B cell (primary cell): ENCODE results near the gene ANKRD34A. TPM values are rescaled to one million over a fixed set of nuclear protein-coding genes. Genes with fewer than 3 reads are reported as not detected.

Experiments
- ATAC-seq: fragments of 200-7000 bp; cut with Tn5 transposase; one replicate; pipeline ENCODE4 v1.10.0; 2021; ENCODE audit warnings: low read depth, mild to moderate bottlenecking, moderate number of reproducible peaks, moderate library complexity
- CTCF ChIA-PET: fragments of 350-600 bp; sonication (Branson Sonifier 250); formaldehyde crosslinking; loops from one replicate; lab custom pipeline; 2021; ENCODE audit warnings: antibody characterized with exemption, inconsistent platforms; lab: Charles Lee
- POLR2A ChIA-PET: fragments of 350-600 bp; sonication (Branson Sonifier 250); formaldehyde crosslinking; loops from one replicate; lab custom pipeline; 2021; ENCODE audit warnings: antibody characterized with exemption; lab: Charles Lee
- DNase-seq: peaks from one replicate; pipeline ENCODE4 v3.0.0; 2013
- H2AFZ ChIP-seq: 2 replicates; pipeline ENCODE4 v1.6.1; 2012; ENCODE audit warnings: mild to moderate bottlenecking, low read depth, low read length; ENCODE audit not compliant: insufficient read depth, poor library complexity, severe bottlenecking
- H3K27ac ChIP-seq, 2 donors: 1 replicate in 1 of 2; 2 replicates in 1 of 2; pipeline ENCODE4 v1.5.1; 2012 to 2013; ENCODE audit warnings: low read length in 2 of 2, mild to moderate bottlenecking in 2 of 2, moderate library complexity in 1 of 2
- H3K27me3 ChIP-seq, 4 experiments: fragments of 200-600 bp in 1 of 4; sonication (generic) in 1 of 4; replicated peaks in 1 of 4; 1 replicate in 2 of 4; 2 replicates in 2 of 4; pipeline versions ENCODE4 v1.6.1 to v1.7.0; 2013 to 2016; ENCODE audit warnings: low read length in 3 of 4, mild to moderate bottlenecking in 2 of 4, mixed read lengths in 1 of 4, moderate library complexity in 1 of 4; ENCODE audit not compliant: insufficient read depth in 4 of 4, control insufficient read depth in 3 of 4; ENCODE audit errors: control extremely low read depth in 1 of 4
- H3K36me3 ChIP-seq, 2 experiments: replicated peaks in 1 of 2; 1 replicate in 1 of 2; 2 replicates in 1 of 2; pipeline versions ENCODE4 v1.6.1 to v1.7.1; 2013; ENCODE audit warnings: low read length in 1 of 2; ENCODE audit not compliant: insufficient read depth in 2 of 2, control insufficient read depth in 1 of 2; ENCODE audit errors: control extremely low read depth in 1 of 2, extremely low read depth in 1 of 2
- H3K4me1 ChIP-seq, 2 donors: fragments of 200-600 bp in 1 of 2; sonication (generic) in 1 of 2; 1 replicate in 1 of 2; 2 replicates in 1 of 2; pipeline versions ENCODE4 v1.5.1 to v1.6.1; 2013 to 2017; ENCODE audit warnings: low read length in 2 of 2; ENCODE audit not compliant: control insufficient read depth in 2 of 2, insufficient read depth in 2 of 2
- H3K4me2 ChIP-seq: replicated peaks from 2 replicates; pipeline ENCODE3; 2012; ENCODE audit warnings: mild to moderate bottlenecking, low read depth, low read length; ENCODE audit not compliant: poor library complexity, severe bottlenecking
- H3K4me3 ChIP-seq, 5 experiments: fragments of 200-600 bp in 1 of 5; sonication (generic) in 1 of 5; 1 replicate in 3 of 5; 2 replicates in 2 of 5; pipeline versions ENCODE4 v1.5.1 to v1.7.0; 2011 to 2016; ENCODE audit warnings: low read length in 4 of 5, mild to moderate bottlenecking in 4 of 5, low read depth in 2 of 5, control low read depth in 1 of 5, moderate library complexity in 1 of 5; ENCODE audit not compliant: insufficient read depth in 1 of 5; ENCODE audit errors: control extremely low read depth in 1 of 5, extremely low read depth in 1 of 5
- H3K79me2 ChIP-seq: fragments of 200-600 bp; sonication (generic); one replicate; pipeline ENCODE4 v1.6.0; 2016; ENCODE audit warnings: low read length; ENCODE audit not compliant: control insufficient read depth, insufficient read depth
- H3K9ac ChIP-seq: fragments of 200-600 bp; sonication (generic); 2 replicates; pipeline ENCODE4 v1.6.1; 2017; ENCODE audit warnings: mild to moderate bottlenecking, low read length, moderate library complexity
- H3K9me3 ChIP-seq, 3 donors: one replicate each; pipeline versions ENCODE4 v1.6.1 to v1.7.1; 2013; ENCODE audit warnings: low read length in 2 of 3; ENCODE audit not compliant: control insufficient read depth in 2 of 3, insufficient read depth in 1 of 3; ENCODE audit errors: control extremely low read depth in 1 of 3
- H4K20me1 ChIP-seq: 2 replicates; pipeline ENCODE4 v1.6.0; 2012; ENCODE audit warnings: mild to moderate bottlenecking, low read length; ENCODE audit not compliant: insufficient read depth, control insufficient read depth, poor library complexity, severe bottlenecking
- H3K27ac Mint-ChIP-seq: one replicate; pipeline ENCODE4 v1.8.0; 2021; ENCODE audit warnings: mixed read lengths
- H3K27me3 Mint-ChIP-seq: one replicate; pipeline ENCODE4 v1.8.0; 2021; ENCODE audit warnings: mixed read lengths
- H3K4me1 Mint-ChIP-seq: one replicate; pipeline ENCODE4 v1.8.0; 2021; ENCODE audit warnings: mixed read lengths
- H3K4me3 Mint-ChIP-seq: one replicate; pipeline ENCODE4 v1.8.0; 2021; ENCODE audit warnings: mixed read lengths
- H3K9me3 Mint-ChIP-seq: one replicate; pipeline ENCODE4 v1.8.0; 2022; ENCODE audit warnings: mixed read lengths; ENCODE audit not compliant: insufficient read depth
- EZH2 ChIP-seq: IDR thresholded peaks from 2 replicates; pipeline ENCODE4 v1.6.1; 2012; ENCODE audit warnings: borderline replicate concordance, low read depth, mild to moderate bottlenecking, moderate library complexity, low read length; ENCODE audit not compliant: insufficient read depth, poor library complexity, severe bottlenecking
- intact Hi-C: fragments of 100-400 bp; cut with micrococcal nuclease; formaldehyde crosslinking; loops from one replicate; pipeline ENCODE4 v1.10.0; 2022
- polyA plus RNA-seq: library from polyadenylated mRNA; depleted of rRNA; stranded (reverse); fragments of >200 nt; gene quantifications from 2 replicates; pipeline ENCODE4 v1.2.3, GENCODE V29; 2012
- total RNA-seq, 2 donors: library from RNA; stranded (reverse); fragments of 120-200 nt in 1 of 2; gene quantifications; 1 replicate in 1 of 2; 2 replicates in 1 of 2; pipeline versions ENCODE4 v1.2.3 to v1.2.4, GENCODE V29; 2013 to 2022
- TF ChIP-seq, protein P1 (sequence below): fragments of 200-600 bp; IDR thresholded peaks from one replicate; pipeline ENCODE4 v1.8.0; 2022; ENCODE audit warnings: antibody characterized with exemption, mild to moderate bottlenecking

The ANKRD34A gene
- total and polyA plus RNA-seq, 2 donors (not counting 1 experiment from before 2014, with no cell fraction given), result 0.86 to 1.8 TPM

- intact Hi-C loops, result no loop called here
- peaks cover 5% of the 10 kb centered on the region for H4K20me1 ChIP-seq
- H3K4me1 Mint-ChIP-seq, result peaks cover 87% of the 10 kb centered on the region
Observed at GRCh38 chr1:145959333-145959732, 5.0 kb downstream of the ANKRD34A start.

GRCh38 chr1:145958734-145959133, 5.6 kb downstream of the ANKRD34A start:
- H3K9me3 Mint-ChIP-seq, result no peaks in the 10 kb centered on the region
- Histone ChIP-seq H3K79me2 (peaks cover 55% of the 10 kb centered on the region), H3K9me3 (no peaks in the 10 kb centered on the region), H3K36me3 (peaks cover 1 to 4% of the 10 kb centered on the region in 2 experiments), H2AFZ (peak overlapping the region; percentile 85), H4K20me1 (peaks cover 5% of the 10 kb centered on the region), H3K27me3 (no peaks in the 10 kb centered on the region), H3K4me2 (peak overlapping the region; percentile 90), H3K27ac (no peak overlapping the region), H3K9ac (no peak overlapping the region), H3K4me1 (peaks cover 55 to 75% of the 10 kb centered on the region in 2 donors), H3K4me3 (no peak overlapping the region)
- ATAC-seq, result no peak
- no peaks in the 10 kb centered on the region for H3K27me3 Mint-ChIP-seq
- ChIA-PET CTCF (interaction anchor here (0.9 to 4.4 kb wide), 11 partner anchors 8 to 113 kb away, joined by 5 to 34 read pairs (median 7); partner anchors contain the start of genes NUDT17, RBM8A and TXNIP), POLR2A (interaction anchor here (0.6 to 2.5 kb wide), 5 partner anchors 9 to 93 kb away, joined by 3 to 41 read pairs (median 10); partner anchors contain the start of gene RBM8A)
- DNase-seq, result peak; percentile 24
- intact Hi-C loops, result loop anchor here (1.0 kb wide), 5 partner anchors 21 to 40 kb away; partner anchors contain the start of genes PEX11B, RBM8A and TXNIP
- peaks cover 85% of the 10 kb centered on the region for H3K4me1 Mint-ChIP-seq
- peak overlapping the region; percentile 99 for H3K4me3 Mint-ChIP-seq
- TF ChIP-seq, protein P1, sequence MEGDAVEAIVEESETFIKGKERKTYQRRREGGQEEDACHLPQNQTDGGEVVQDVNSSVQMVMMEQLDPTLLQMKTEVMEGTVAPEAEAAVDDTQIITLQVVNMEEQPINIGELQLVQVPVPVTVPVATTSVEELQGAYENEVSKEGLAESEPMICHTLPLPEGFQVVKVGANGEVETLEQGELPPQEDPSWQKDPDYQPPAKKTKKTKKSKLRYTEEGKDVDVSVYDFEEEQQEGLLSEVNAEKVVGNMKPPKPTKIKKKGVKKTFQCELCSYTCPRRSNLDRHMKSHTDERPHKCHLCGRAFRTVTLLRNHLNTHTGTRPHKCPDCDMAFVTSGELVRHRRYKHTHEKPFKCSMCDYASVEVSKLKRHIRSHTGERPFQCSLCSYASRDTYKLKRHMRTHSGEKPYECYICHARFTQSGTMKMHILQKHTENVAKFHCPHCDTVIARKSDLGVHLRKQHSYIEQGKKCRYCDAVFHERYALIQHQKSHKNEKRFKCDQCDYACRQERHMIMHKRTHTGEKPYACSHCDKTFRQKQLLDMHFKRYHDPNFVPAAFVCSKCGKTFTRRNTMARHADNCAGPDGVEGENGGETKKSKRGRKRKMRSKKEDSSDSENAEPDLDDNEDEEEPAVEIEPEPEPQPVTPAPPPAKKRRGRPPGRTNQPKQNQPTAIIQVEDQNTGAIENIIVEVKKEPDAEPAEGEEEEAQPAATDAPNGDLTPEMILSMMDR, result no peak
- no peak for TF ChIP-seq EZH2
- H3K27ac Mint-ChIP-seq, result peak overlapping the region; percentile 5

More at GRCh38 chr1:145959333-145959732, 5.0 kb downstream of the ANKRD34A start:
- Histone ChIP-seq H3K36me3 (peaks cover 0 to 1% of the 10 kb centered on the region in 2 experiments), H2AFZ (no peak overlapping the region), H3K9ac (no peak overlapping the region), H3K4me1 (peaks cover 59 to 81% of the 10 kb centered on the region in 2 donors), H3K4me3 (no peak overlapping the region), H3K27ac (no peak overlapping the region), H3K9me3 (no peaks in the 10 kb centered on the region), H3K27me3 (no peaks in the 10 kb centered on the region), H3K79me2 (peaks cover 58% of the 10 kb centered on the region), H3K4me2 (peak overlapping the region; percentile 89)
- ATAC-seq (no peak), DNase-seq (peak; percentile 22)
- Mint-ChIP-seq H3K27me3 (no peaks in the 10 kb centered on the region), H3K4me3 (peak overlapping the region; percentile 99), H3K9me3 (no peaks in the 10 kb centered on the region), H3K27ac (peak overlapping the region; percentile 69)
- TF ChIP-seq, protein P1, result no peak
- TF ChIP-seq EZH2, result no peak
- POLR2A ChIA-PET, result interaction anchor here (1.2 to 2.5 kb wide), 2 partner anchors 31 to 32 kb away, joined by 5 to 41 read pairs; partner anchors contain the start of gene RBM8A
- CTCF ChIA-PET, result interaction anchor here (2.3 to 4.4 kb wide), 3 partner anchors 19 to 48 kb away, joined by 7 to 34 read pairs (median 10); partner anchors contain the start of gene RBM8A
